ENCODE data around the gene TMEM263.

The TMEM263 gene

DNA sequence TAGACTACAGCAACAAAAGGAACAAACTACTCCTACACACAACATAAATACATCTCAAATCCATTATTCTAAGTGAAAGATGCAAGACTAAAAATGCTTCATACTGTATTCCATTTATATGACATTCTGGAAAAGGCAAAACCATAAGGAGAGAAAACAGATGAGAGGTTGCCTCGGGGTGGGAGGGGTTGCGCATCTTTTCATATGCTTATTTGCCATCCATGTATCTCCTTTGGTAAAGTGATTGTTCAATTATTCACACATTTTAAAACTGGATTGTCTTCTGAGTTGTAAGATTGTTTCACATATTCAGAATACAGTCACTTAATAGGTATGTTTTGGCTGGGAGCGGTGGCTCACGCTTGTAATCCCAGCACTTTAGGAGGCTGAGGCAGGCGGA is 5.1 kb upstream of the TMEM263 start:
- no peak for DNase-seq

GRCh38 chr12:106953352-106954250 is 2.1 kb upstream of the TMEM263 start:
- DNase-seq, result no peak

GRCh38 chr12:106954462-106955376 is 988 bp upstream of the TMEM263 start:
- no peak for DNase-seq

DNA sequence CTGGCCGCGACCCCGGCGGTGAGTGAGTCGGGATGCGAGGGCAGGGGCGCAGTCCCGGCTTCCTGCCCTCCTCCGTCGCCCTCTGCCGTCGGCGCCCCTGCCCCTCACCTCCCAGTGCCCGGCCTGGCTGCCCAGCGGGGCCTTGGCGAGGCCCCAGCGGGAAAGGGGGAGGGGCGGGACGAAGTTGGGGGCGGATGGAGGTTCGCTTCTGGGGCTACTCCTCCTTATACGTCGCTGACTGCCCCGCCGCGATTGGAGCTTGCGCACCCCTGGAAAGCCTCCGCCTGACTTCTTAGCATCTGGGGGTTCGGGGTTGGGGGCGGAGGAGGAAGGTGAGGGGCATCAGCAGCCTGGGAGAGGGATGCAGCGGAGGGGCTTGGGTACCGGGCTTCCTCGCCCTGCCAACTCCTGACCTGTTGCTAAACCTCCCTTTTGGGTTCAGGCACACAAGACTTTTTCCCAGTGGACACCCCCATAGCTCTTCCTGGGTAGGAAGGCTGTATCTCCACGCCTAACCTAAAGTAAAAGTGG is 406 bp downstream of the TMEM263 start:
- no peak for DNase-seq

DNA sequence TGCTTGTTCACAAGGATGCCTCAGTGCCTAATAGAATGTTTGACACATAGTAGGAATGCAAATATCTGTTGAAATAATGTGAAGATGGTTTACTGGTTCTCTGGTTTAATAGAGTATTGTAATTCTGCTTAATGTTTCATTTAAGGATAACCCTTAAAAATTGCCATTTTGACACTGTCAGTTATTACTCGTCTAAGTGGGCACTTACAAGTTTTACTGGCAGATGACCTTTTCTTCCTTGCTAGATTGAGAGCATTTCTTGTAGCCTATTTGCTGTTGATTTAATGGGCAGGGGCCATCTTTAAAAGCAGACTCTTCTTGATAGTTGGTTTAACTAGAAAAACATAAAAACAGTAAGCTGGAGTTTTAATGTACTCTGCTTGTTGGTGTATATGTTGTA is 1.9 kb downstream of the TMEM263 start:
- no peak for DNase-seq

DNA sequence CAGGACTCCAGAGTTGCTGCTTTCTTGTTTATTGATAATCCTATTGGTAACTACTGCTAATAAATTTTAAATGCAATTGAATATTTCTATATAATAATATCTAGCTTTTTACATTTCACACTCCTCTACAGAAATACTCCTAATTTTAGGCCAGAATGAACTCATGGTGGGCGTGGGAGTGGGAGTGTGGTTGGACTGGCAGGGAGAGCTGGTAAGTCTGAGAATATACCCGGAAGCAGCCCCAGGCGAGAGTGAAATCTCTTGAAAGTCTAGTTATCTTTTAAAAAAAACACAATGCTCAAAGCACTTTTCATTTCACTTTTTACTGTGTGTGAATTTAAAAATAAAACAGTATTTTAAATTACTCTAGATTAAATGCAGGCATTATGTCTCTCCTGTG is 4.7 kb downstream of the TMEM263 start:
- no peak for DNase-seq

DNA sequence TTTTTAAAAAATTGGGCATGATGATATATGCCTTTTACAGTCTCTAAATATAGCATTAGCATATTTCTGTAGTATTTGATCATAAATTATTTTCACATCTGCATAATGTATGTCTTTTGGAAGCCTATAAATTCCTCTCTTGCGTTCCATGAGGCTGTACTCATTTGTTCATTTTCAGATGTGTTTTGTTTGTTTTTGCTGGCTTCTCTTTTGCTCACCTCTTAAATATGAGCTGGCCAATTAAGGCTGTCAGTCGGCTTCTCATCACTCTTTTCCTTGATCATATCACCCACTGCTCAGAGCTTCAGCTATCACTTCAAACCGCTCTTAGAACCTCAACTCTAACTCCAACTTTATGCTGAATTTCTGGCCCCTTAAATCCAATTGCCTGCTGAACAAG is 6.6 kb downstream of the TMEM263 start:
- DNase-seq, result no peak

DNA sequence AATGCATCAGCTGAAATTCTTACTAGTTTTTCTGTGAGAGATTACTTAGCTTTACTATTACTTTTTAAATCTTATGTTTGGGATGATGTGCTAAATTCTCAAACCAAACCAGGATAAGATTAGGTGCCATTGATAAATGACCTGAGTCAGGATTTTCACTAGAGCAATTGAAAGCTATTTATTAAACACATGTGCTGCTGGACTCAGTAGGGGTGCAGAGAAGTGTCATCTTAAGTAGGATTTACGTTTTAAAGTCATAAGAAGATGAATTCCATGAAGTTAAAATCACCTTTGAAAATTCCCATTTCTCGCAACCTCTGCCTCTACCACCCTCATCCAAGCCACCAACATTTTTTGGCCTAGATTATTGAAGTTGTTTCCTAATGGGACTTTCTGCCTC is 8.8 kb downstream of the TMEM263 start:
- no peak for DNase-seq

GRCh38 chr12:106971065-106971464 is 15.4 kb downstream of the TMEM263 start:
- DNase-seq, result no peak

GRCh38 chr12:106973545-106973944 is 17.8 kb downstream of the TMEM263 start:
- DNase-seq, result no peak

- DNase-seq, result peak; percentile 21
Measured at GRCh38 chr12:106974511-106974910, 18.8 kb downstream of the TMEM263 start.

GRCh38 chr12:106975098-106975497 is 19.4 kb downstream of the TMEM263 start:
- no peak for DNase-seq

GRCh38 chr12:106975993-106976658 is 20.4 kb downstream of the TMEM263 start:
- DNase-seq, result no peak

DNA sequence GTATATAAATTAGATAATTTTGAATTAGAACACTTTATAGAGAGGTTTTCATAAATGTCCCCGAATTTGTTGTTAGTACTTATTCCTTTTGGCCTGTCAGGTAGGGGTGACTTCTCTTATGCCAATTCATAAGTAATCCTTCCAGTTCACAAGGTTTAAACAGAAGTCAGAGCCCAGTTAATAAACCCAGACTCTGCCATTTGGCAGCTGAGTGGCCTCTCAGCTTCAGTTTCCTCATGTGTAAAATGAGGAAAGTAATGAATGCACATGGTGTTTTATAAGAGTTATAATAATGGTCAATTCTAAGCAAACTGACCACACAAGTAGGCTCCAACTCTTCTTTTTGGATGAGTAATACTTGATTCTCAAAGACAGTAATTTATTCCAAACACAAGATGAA is 21.0 kb downstream of the TMEM263 start:
- no peak for DNase-seq

- peak; percentile 56 for DNase-seq
Measured at GRCh38 chr12:106978035-106978800, 22.5 kb downstream of the TMEM263 start.

- DNase-seq, result no peak
Measured at GRCh38 chr12:106980944-106981343, 25.2 kb downstream of the TMEM263 start.

GRCh38 chr12:106981788-106982187 is 26.1 kb downstream of the TMEM263 start:
- no peak for DNase-seq

GRCh38 chr12:106982229-106982628 is 26.5 kb downstream of the TMEM263 start:
- no peak for DNase-seq

DNA sequence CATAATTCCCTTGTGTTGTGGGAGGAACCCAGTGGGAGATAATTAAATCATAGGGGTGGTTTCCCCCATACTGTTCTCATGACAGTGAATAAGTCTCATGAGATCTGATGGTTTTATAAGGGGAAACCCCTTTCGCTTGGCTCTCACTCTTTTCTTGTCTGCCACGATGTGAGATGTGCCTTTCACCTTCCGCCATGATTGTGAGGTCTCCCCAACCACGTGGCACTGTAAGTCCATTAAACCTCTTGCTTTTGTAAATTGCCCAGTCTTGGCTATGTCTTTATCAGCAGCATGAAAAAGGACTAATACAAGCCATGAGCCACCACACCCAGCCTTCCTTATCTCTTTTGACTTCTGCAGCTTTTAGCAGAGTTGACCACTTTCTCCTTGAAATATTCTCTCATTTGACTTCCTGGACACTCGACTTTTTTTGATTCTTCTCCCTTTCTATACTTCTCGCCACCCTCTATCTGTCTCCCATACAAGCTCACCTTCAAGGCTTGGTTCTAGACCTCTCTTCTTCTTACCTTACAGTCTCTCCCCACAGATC is 29.0 kb downstream of the TMEM263 start:
- no peak for DNase-seq

DNA sequence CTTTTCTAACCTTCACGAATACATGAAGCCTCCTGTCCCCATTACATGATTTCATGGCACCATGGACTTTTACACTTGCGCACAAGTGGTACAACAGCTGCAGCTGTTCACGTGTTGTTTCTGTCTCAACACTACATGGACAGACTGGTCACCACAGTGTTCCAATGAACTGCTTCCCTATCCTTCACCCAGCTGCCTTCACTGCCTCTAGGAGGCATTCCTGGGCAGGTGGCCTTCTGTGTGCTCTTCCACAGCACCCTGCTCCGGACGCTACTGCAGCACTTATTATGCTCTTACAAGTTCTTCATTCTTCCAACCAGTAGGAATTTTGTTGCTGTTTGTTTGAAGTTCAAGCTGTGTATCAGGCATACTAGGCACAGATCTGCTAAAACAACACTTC is 29.8 kb downstream of the TMEM263 start:
- no peak for DNase-seq

GRCh38 chr12:106986135-106986534 is 30.4 kb downstream of the TMEM263 start:
- no peak for DNase-seq

Data from NCI-H2029 treated with DMSO at 0.1 percent for 48 hours (cell line).